ENCODE measurements around the gene IGSF23.
"Not testable (repeated sequence)": the region's sequence is repeated elsewhere in the genome, so short reads cannot be mapped to it uniquely, and the experiment has no call there.

Gene IGSF23

GRCh38 chr19:44608391-44608821 lies 5.0 kb upstream of the IGSF23 start:
- H3K9me3 ChIP-seq (ENCODE audit: control insufficient read depth, low read length) = no peaks in the 10 kb centered on the region
- H3K4me2 ChIP-seq (ENCODE audit: low read length) = no peak overlapping the region
- no peak overlapping the region for H3K9ac ChIP-seq
- H3K4me3 ChIP-seq (ENCODE audit: low read depth, low read length) = no peak overlapping the region
- no peak overlapping the region for H3K27ac ChIP-seq
- no peak for TF ChIP-seq CTCF (IDR thresholded peaks at IDR 0.05)
- H3K36me3 ChIP-seq (ENCODE audit: control insufficient read depth, insufficient read depth, low read length) = no peaks in the 10 kb centered on the region
- no peak overlapping the region for H2AFZ ChIP-seq
- no peaks in the 10 kb centered on the region for H3K79me2 ChIP-seq
- H3K27me3 ChIP-seq (ENCODE audit: control insufficient read depth, insufficient read depth, low read length) = no peaks in the 10 kb centered on the region
- no peaks in the 10 kb centered on the region for H3K4me1 ChIP-seq

DNA sequence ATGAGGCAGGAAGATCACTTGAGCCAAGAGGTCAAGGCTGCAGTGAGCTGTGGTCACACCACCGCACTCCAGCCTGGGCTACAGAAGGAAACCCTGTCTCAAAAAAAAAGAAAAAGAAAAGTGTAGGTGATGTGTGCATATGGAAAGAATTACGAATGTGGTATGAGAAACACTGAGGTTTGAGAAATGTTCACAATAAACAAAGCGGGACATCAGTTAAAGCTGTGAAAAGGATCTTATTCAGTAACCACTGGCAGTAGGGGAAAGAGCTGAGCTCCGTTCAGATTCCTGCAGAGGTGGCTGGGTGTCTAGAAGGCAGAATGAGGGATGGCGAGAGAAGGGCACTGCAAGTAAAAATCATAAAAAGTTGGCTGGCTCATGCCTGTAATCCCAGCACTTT lies 4.1 kb upstream of the IGSF23 start:
- H3K79me2 ChIP-seq = no peaks in the 10 kb centered on the region
- no peak for TF ChIP-seq CTCF (IDR thresholded peaks at IDR 0.05)
- no peaks in the 10 kb centered on the region for H3K4me1 ChIP-seq
- no peaks in the 10 kb centered on the region for H3K9me3 ChIP-seq (ENCODE audit: control insufficient read depth, low read length)
- no peaks in the 10 kb centered on the region for H3K36me3 ChIP-seq (ENCODE audit: control insufficient read depth, insufficient read depth, low read length)
- H3K4me3 ChIP-seq (ENCODE audit: low read depth, low read length) = no peak overlapping the region
- no peak overlapping the region for H3K4me2 ChIP-seq (ENCODE audit: low read length)
- no peak overlapping the region for H2AFZ ChIP-seq
- H3K27ac ChIP-seq = no peak overlapping the region
- H3K9ac ChIP-seq = no peak overlapping the region
- H3K27me3 ChIP-seq (ENCODE audit: control insufficient read depth, insufficient read depth, low read length) = no peaks in the 10 kb centered on the region

DNA sequence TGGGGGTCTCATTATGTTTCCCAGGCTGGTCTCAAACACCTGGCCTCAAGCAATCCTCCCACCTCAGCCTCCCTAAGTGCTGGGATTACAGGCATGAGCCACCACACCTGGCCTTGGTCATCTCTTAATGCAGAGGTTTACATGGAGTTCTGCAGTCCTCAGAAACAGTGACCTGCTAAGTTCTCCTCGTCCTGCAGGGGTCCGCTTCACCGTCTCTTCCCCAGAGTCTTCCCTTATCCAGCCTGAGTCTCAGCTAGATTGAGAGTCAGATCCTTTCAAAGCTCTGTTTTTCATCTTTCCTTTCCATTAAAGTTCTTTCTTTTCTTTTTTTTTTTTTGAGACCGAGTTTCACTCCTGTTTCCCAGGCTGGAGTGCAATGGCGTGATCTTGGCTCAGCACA lies 2.9 kb upstream of the IGSF23 start:
- not testable (repeated sequence) for H3K79me2 ChIP-seq; H3K4me3 ChIP-seq (ENCODE audit: low read depth, low read length); H3K36me3 ChIP-seq (ENCODE audit: control insufficient read depth, insufficient read depth, low read length); H3K4me1 ChIP-seq; H3K27ac ChIP-seq; H3K9me3 ChIP-seq (ENCODE audit: control insufficient read depth, low read length); H3K27me3 ChIP-seq (ENCODE audit: control insufficient read depth, insufficient read depth, low read length); H3K9ac ChIP-seq; H3K4me2 ChIP-seq (ENCODE audit: low read length); H2AFZ ChIP-seq

GRCh38 chr19:44611812-44612295 lies 1.5 kb upstream of the IGSF23 start:
- Histone ChIP-seq H3K9ac (no peak overlapping the region), H3K4me2 (ENCODE audit: low read length) (no peak overlapping the region), H3K36me3 (ENCODE audit: control insufficient read depth, insufficient read depth, low read length) (no peaks in the 10 kb centered on the region), H3K79me2 (no peaks in the 10 kb centered on the region), H3K9me3 (ENCODE audit: control insufficient read depth, low read length) (no peaks in the 10 kb centered on the region), H3K27me3 (ENCODE audit: control insufficient read depth, insufficient read depth, low read length) (no peaks in the 10 kb centered on the region), H2AFZ (no peak overlapping the region), H3K4me3 (ENCODE audit: low read depth, low read length) (no peak overlapping the region), H3K4me1 (no peaks in the 10 kb centered on the region), H3K27ac (no peak overlapping the region)
- no peak for TF ChIP-seq CTCF (IDR thresholded peaks at IDR 0.05)

DNA sequence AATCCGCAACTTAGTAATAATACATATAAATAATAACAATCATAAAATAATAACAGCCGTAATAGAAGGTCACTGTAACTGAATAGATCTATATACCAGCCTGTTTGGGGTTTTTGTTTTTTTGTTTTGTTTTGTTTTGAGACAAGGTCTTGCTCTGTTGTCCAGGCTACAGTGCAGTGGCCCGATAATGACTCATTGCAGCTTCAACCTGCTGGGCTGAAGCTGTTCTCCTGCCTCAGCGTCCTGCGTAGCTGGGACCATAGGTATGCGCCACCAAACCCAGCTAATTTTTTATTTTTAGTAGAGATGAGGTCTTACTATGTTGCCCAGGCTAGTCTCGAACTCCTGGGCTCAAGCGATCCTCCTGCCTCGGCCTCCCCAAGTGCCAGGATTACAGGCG lies 950 bp downstream of the IGSF23 start:
- H3K9ac ChIP-seq = no peak overlapping the region
- no peaks in the 10 kb centered on the region for H3K4me1 ChIP-seq
- H3K27ac ChIP-seq = no peak overlapping the region
- no peaks in the 10 kb centered on the region for H3K79me2 ChIP-seq
- no peaks in the 10 kb centered on the region for H3K27me3 ChIP-seq (ENCODE audit: control insufficient read depth, insufficient read depth, low read length)
- no peak overlapping the region for H3K4me3 ChIP-seq (ENCODE audit: low read depth, low read length)
- H3K4me2 ChIP-seq (ENCODE audit: low read length) = no peak overlapping the region
- H3K9me3 ChIP-seq (ENCODE audit: control insufficient read depth, low read length) = no peaks in the 10 kb centered on the region
- no peak overlapping the region for H2AFZ ChIP-seq
- no peak for TF ChIP-seq CTCF (IDR thresholded peaks at IDR 0.05)
- no peaks in the 10 kb centered on the region for H3K36me3 ChIP-seq (ENCODE audit: control insufficient read depth, insufficient read depth, low read length)

Data from parathyroid adenoma (tissue), 2 donors.